ENCODE results near the gene C10orf95.

DNA sequence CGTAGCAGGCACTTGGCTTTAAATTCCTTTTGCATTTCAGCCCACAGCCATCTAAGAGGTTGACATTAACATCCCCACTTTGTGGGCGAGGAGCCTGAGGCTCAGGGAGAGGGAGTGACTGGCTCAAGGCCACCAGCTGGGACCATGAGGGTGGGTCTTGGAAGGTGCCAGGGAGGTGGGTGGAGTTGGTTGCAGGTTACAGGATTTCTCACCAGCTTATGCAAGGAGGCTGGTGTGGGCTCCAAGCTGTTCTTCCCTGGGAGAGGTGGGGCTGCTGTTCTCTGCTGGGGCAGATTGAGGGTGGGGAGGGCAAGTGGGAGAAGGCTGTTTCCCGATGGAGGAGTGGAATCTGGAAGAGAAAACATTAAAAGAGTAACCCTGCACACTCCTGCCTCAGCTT, 14.1 kb upstream of the C10orf95 start:
- TF ChIP-seq, protein P1, sequence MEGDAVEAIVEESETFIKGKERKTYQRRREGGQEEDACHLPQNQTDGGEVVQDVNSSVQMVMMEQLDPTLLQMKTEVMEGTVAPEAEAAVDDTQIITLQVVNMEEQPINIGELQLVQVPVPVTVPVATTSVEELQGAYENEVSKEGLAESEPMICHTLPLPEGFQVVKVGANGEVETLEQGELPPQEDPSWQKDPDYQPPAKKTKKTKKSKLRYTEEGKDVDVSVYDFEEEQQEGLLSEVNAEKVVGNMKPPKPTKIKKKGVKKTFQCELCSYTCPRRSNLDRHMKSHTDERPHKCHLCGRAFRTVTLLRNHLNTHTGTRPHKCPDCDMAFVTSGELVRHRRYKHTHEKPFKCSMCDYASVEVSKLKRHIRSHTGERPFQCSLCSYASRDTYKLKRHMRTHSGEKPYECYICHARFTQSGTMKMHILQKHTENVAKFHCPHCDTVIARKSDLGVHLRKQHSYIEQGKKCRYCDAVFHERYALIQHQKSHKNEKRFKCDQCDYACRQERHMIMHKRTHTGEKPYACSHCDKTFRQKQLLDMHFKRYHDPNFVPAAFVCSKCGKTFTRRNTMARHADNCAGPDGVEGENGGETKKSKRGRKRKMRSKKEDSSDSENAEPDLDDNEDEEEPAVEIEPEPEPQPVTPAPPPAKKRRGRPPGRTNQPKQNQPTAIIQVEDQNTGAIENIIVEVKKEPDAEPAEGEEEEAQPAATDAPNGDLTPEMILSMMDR (conservative IDR thresholded peaks at IDR 0.05; ENCODE audit: low read length), result no peak
- no peak for TF ChIP-seq EZH2phosphoT487 (IDR thresholded peaks at IDR 0.05; ENCODE audit: borderline replicate concordance)
